Ovary (tissue), 3 donors: Measurements from ENCODE around the gene TSPAN2.

ENCODE experiments used
- CTCF ChIP-seq, 3 donors: fragments of 450-650 bp in 2 of 3; fragments of 200-600 bp in 1 of 3; IDR thresholded peaks; one replicate each; pipeline versions ENCODE4 v1.5.1 to v1.8.0; 2016 to 2022; ENCODE audit warnings: antibody characterized with exemption in 3 of 3, mild to moderate bottlenecking in 1 of 3
- POLR2A ChIP-seq: fragments of 450-650 bp; IDR thresholded peaks from one replicate; pipeline ENCODE4 v1.6.1; 2017; ENCODE audit warnings: antibody characterized with exemption, mild to moderate bottlenecking, moderate library complexity
- donor health status: DM: no; HTN: no; CAD: no.

- TF ChIP-seq POLR2A, result no peak
- TF ChIP-seq CTCF (IDR thresholded peaks at IDR 0.05), result no peak
Observed at GRCh38 chr1:115069659-115070308, 19.5 kb downstream of the TSPAN2 start.
